ENCODE results near the gene GSG1.

- TF ChIP-seq POLR2A (IDR thresholded peaks at IDR 0.05) (no peak), CTCF (IDR thresholded peaks at IDR 0.05) (no peak), POLR2AphosphoS5 (IDR thresholded peaks at IDR 0.05) (no peak), EP300 (IDR thresholded peaks at IDR 0.05) (no peak)
These were observed 15.0 kb downstream of the GSG1 start for GRCh38 chr12:13088496-13088895.
